RWPE1 (cell line): ENCODE results near the gene INSR.

Source experiments
- CTCF ChIA-PET: fragments of 350-600 bp; sonication (Branson Sonifier 250); formaldehyde crosslinking; extraction: SDS; loops from one replicate; lab custom pipeline; 2021; lab: Yijun Ruan, JAX
- POLR2A ChIA-PET: fragments of 400-600 bp; formaldehyde crosslinking; extraction: SDS; loops from one replicate; lab custom pipeline; 2020; ENCODE audit warnings: antibody characterized with exemption; ENCODE audit not compliant: low non-redundant PET; lab: Yijun Ruan, JAX
- DNase-seq: peaks from one replicate; pipeline ENCODE4 v3.0.0; 2012; ENCODE audit warnings: low spot score
- H3K27ac ChIP-seq: fragments of 450-650 bp; 2 replicates; pipeline ENCODE4 v1.5.1; 2017
- TF ChIP-seq, protein P1 (sequence below): fragments of 450-650 bp; conservative IDR thresholded peaks from 2 replicates; pipeline ENCODE4 v1.5.1; 2017; ENCODE audit warnings: low read depth, mild to moderate bottlenecking

The INSR gene

DNA sequence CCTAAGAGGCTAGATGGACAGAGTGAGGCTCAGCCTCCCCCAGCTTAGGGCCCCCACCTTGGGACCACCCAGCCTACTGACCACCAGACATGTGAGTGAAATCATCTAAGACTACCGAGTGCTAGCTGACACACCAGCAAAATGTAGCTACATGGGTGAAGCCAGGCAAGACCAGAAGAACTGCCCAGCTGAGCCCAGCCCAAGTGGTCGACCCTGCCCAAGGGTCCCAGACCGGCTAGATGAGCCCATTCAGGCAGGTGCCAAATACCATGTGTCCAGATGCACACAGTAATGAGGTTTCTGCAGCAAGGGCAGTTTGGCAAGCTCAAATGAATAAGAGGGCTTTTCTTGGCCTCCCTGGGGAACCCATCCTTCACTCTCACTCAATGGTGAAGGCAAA is 168.1 kb downstream of the INSR start:
- no peak for DNase-seq
- CTCF ChIA-PET, result no interaction called here
- H3K27ac ChIP-seq, result no peak overlapping the region
- POLR2A ChIA-PET, result no interaction called here
- TF ChIP-seq, protein P1, sequence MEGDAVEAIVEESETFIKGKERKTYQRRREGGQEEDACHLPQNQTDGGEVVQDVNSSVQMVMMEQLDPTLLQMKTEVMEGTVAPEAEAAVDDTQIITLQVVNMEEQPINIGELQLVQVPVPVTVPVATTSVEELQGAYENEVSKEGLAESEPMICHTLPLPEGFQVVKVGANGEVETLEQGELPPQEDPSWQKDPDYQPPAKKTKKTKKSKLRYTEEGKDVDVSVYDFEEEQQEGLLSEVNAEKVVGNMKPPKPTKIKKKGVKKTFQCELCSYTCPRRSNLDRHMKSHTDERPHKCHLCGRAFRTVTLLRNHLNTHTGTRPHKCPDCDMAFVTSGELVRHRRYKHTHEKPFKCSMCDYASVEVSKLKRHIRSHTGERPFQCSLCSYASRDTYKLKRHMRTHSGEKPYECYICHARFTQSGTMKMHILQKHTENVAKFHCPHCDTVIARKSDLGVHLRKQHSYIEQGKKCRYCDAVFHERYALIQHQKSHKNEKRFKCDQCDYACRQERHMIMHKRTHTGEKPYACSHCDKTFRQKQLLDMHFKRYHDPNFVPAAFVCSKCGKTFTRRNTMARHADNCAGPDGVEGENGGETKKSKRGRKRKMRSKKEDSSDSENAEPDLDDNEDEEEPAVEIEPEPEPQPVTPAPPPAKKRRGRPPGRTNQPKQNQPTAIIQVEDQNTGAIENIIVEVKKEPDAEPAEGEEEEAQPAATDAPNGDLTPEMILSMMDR, result no peak

DNA sequence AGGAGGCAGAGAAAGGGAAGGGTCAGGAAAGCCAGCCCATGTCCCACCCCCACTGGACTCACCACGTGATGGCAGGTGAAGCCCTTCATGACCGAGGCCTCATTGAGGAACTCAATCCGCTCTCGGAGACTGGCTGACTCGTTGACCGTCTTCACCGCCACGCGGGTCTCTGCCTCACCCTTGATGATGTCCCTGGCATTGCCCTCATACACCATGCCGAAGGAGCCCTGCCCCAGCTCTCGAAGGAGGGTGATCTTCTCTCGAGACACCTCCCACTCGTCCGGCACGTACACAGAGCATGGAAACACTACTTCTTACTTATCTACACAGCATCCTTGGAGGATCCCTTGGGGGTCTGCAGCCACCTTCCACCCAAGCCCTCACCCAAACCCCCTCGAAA is 169.0 kb downstream of the INSR start:
- ChIA-PET CTCF (no interaction called here), POLR2A (interaction anchor here (0.5 kb wide), 1 partner anchor 10 kb away, joined by 6 read pairs; no protein-coding TSS in a partner anchor)
- TF ChIP-seq, protein P1, result no peak
- H3K27ac ChIP-seq, result no peak overlapping the region
- DNase-seq, result no peak

DNA sequence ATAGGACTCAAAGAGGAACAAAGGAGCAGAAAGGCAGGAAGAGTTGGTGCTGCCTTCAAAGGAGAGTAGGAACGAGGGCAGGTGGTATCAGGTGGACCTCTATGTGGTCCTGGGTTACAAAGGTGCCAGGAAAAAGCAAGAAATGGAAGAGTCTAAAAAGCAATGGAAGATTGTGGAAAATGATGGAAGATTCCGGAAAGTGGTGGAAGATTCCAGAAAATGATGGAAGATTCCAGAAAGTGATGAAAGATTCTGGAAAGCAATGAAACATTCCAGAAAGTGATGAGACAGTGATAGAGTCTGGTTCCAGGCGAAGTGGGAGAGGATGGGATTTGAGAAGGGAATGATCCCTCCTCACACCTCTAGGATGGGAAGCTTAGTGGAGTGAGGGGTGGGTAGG is 169.4 kb downstream of the INSR start:
- DNase-seq, result no peak
- CTCF ChIA-PET, result no interaction called here
- TF ChIP-seq, protein P1, result no peak
- no peak overlapping the region for H3K27ac ChIP-seq
- POLR2A ChIA-PET, result no interaction called here

DNA sequence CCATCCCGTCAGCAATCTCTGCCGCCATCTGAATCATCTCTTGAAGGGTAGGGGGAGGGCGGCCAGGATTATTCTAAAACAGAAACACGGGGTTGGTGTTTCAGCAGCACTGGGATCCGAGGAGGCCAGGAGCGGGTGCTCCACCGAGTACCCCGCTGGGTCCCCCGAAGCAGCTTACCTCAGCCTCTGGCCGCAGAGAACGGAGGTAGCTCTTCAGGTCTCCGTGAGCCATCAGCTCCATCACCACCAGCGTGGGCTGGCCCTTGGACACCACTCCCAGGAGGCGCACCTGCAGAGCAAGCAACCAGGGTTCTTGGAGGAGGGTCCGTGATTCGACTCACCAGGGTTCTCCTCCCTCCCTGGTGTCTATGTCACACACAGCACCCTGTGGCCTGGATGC is 171.5 kb downstream of the INSR start:
- ChIA-PET POLR2A (no interaction called here), CTCF (no interaction called here)
- TF ChIP-seq, protein P1, result no peak
- H3K27ac ChIP-seq, result no peak overlapping the region
- no peak for DNase-seq

DNA sequence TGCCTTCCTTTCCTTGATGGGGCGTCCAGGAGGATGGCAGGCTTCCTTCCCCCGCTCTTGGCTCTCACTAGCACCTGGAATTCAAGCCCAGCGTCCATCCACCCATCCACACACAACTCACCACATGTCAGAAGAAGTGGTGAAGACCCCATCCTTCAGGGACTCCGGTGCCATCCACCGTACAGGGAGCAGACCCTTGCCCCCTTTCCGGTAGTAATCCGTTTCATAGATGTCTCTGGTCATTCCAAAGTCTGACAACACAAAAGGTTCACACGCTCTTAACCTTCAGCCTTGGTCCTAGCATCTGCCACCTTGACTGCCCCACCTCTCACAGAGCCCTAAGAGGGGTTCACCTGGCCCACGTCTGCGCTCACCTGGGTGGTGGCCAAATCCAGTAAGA is 173.7 kb downstream of the INSR start:
- POLR2A ChIA-PET, result no interaction called here
- CTCF ChIA-PET, result no interaction called here

DNA sequence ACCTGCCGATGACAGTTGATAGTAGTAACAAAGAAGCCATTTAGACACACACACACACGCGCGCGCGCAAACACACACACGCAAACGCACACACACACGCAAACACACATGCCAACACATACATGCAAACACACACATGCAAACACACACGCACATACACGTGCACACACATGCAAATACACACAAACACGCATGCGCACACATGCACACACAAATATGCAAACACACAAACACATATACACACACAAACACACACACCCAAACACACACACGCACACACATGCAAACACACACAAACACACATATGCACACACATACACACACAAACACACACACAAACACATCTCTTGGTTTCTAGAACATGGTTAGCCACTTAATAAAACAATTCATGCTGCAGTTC is 174.6 kb downstream of the INSR start:
- CTCF ChIA-PET, result no interaction called here
- DNase-seq, result no peak
- POLR2A ChIA-PET, result no interaction called here
- H3K27ac ChIP-seq, result no peak overlapping the region
- TF ChIP-seq, protein P1, result no peak

More for the DNA sequence above, 173.7 kb downstream of the INSR start:
- H3K27ac ChIP-seq, result no peak overlapping the region
- DNase-seq, result no peak
- TF ChIP-seq, protein P1, result no peak

DNA sequence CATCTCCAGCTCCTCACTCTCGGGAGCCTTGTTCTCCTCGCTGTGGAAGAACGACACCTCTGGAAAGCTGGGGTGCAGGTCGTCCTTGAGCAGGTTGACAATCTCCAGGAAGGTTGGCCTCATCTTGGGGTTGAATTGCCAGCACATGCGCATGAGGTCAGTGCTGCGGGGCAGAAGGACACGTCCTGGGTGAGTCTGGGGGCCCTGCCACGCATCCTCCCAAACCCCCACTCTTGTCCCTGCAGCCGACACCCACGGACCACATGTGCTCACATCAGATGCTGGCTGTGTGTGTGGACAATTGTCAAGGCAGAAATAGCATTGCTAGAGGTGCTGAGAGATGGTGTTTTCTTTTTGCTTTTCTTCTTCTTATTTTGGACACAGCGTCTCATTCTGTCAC is 177.0 kb downstream of the INSR start:
- no peak for DNase-seq
- CTCF ChIA-PET, result no interaction called here
- H3K27ac ChIP-seq, result no peak overlapping the region
- TF ChIP-seq, protein P1, result no peak
- POLR2A ChIA-PET, result no interaction called here
